Lung (tissue), 12 donors: Measurements from ENCODE around the gene RSF1. TPM values are rescaled to one million over a fixed set of nuclear protein-coding genes. Genes with fewer than 3 reads are reported as not detected.

ENCODE experiments used
- ATAC-seq: fragments of 200-7000 bp; cut with Tn5 transposase; one replicate; pipeline ENCODE4 v1.9.1; 2020; ENCODE audit warnings: moderate number of reproducible peaks; ENCODE audit not compliant: insufficient read depth, low FRiP score
- DNase-seq, 3 donors: peaks; one replicate each; pipeline ENCODE4 v3.0.0-alpha.2; 2013 to 2017
- H3K27ac ChIP-seq, 2 donors: one replicate each; pipeline ENCODE4 v1.5.1; 2013; ENCODE audit warnings: mild to moderate bottlenecking in 2 of 2, moderate library complexity in 2 of 2, control low read depth in 1 of 2, inconsistent platforms in 1 of 2, low read depth in 1 of 2, low read length in 1 of 2
- H3K27me3 ChIP-seq, 3 donors: one replicate each; pipeline ENCODE4 v1.5.1; 2013; ENCODE audit warnings: low read length in 2 of 3; ENCODE audit not compliant: control insufficient read depth in 3 of 3, insufficient read depth in 3 of 3
- H3K36me3 ChIP-seq, 4 donors: one replicate each; pipeline ENCODE4 v1.5.1; 2013; ENCODE audit warnings: low read length in 4 of 4, mild to moderate bottlenecking in 1 of 4, moderate library complexity in 1 of 4; ENCODE audit not compliant: control insufficient read depth in 4 of 4, insufficient read depth in 4 of 4
- H3K4me1 ChIP-seq, 5 donors: one replicate each; pipeline ENCODE4 v1.5.1; 2013; ENCODE audit warnings: low read length in 5 of 5, mild to moderate bottlenecking in 2 of 5, moderate library complexity in 1 of 5; ENCODE audit not compliant: control insufficient read depth in 5 of 5, insufficient read depth in 5 of 5
- H3K4me3 ChIP-seq: one replicate; pipeline ENCODE4 v1.5.1; 2013; ENCODE audit warnings: mild to moderate bottlenecking, control low read depth, moderate library complexity
- H3K9ac ChIP-seq, 2 donors: one replicate each; pipeline ENCODE4 v1.5.1; 2013; ENCODE audit warnings: low read length in 2 of 2, control low read depth in 1 of 2; ENCODE audit not compliant: insufficient read depth in 1 of 2
- H3K9me3 ChIP-seq, 4 donors: one replicate each; pipeline ENCODE4 v1.5.1; 2013; ENCODE audit warnings: low read length in 3 of 4, mild to moderate bottlenecking in 1 of 4, moderate library complexity in 1 of 4; ENCODE audit not compliant: control insufficient read depth in 4 of 4, insufficient read depth in 3 of 4
- CTCF ChIP-seq: IDR thresholded peaks from 2 replicates; pipeline ENCODE4 v1.5.1; 2012; ENCODE audit warnings: mild to moderate bottlenecking; ENCODE audit errors: control extremely low read depth, extremely low read depth
- WGBS, 2 donors: extraction: QIAGEN DNeasy Blood & Tissue Kit; methylation state at CpG; one replicate each; pipeline ENCODE4 v1.1.7; 2013; 5-methylcytosine and 5-hydroxymethylcytosine counted together
- polyA plus RNA-seq, 2 donors: library from polyadenylated mRNA; stranded (reverse); fragments of 200-250 nt; gene quantifications; one replicate each; pipeline ENCODE4 v1.2.1, GENCODE V29; 2013
- total RNA-seq, 2 donors: library from RNA; depleted of rRNA in 1 of 2; stranded (reverse); fragments of >200 nt in 1 of 2; gene quantifications; one replicate each; pipeline ENCODE4 v1.2.1, GENCODE V29; 2014 to 2021
- donor health status: control.
- donor health status: control.
- donor health status: Bipolar disorder and iron deficiency.
- donor health status: healthy.
- donor health status: DM: yes; HTN: yes; CAD: no.

Gene RSF1
- total and polyA plus RNA-seq, 4 donors, result 9.8 to 110 (median 29.2) TPM

GRCh38 chr11:77789061-77789730, 31.3 kb downstream of the RSF1 start:
- TF ChIP-seq CTCF, result no peak
- Histone ChIP-seq H3K27me3 (no peaks in the 10 kb centered on the region), H3K4me1 (peaks cover 0 to 8% (median 0%) of the 10 kb centered on the region in 5 donors), H3K27ac (no peak overlapping the region), H3K36me3 (peaks cover 0 to 3% (median 0%) of the 10 kb centered on the region in 4 donors), H3K9me3 (peaks cover 0 to 2% (median 0%) of the 10 kb centered on the region in 4 donors), H3K9ac (no peak overlapping the region), H3K4me3 (no peak overlapping the region)
- WGBS, 2 donors, result 88 to 91% methylated on average over 11 of the region's 11 CpGs
- ATAC-seq (no peak), DNase-seq (no peak)

DNA sequence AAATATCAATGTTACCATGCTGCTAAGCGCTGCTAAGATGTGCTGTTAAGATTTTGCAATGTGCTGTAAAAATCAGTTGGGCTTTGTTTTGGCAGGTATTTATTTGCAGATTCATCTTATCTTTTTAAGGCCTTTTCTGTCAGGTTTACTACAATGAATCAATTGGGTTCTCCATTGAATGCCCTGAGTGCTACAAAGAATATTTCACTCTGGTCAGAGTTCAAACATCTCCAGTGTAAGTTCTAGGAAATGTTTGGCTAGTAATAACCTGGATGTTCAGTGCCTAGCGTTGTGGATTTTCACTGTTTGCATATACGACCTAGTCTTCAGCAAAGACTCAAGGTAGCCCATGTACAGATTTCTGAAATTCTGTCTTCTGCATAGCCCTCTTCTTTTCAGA, 36.0 kb downstream of the RSF1 start:
- Histone ChIP-seq H3K9ac (no peak overlapping the region), H3K4me3 (no peak overlapping the region), H3K36me3 (no peaks in the 10 kb centered on the region), H3K27ac (no peak overlapping the region), H3K9me3 (no peaks in the 10 kb centered on the region), H3K4me1 (peaks cover 0 to 8% (median 0%) of the 10 kb centered on the region in 5 donors), H3K27me3 (no peaks in the 10 kb centered on the region)
- no peak for TF ChIP-seq CTCF
- WGBS, 2 donors, result 89 to 94% methylated on average over 3 of the region's 3 CpGs
- no peak for ATAC-seq
- DNase-seq, result no peak

DNA sequence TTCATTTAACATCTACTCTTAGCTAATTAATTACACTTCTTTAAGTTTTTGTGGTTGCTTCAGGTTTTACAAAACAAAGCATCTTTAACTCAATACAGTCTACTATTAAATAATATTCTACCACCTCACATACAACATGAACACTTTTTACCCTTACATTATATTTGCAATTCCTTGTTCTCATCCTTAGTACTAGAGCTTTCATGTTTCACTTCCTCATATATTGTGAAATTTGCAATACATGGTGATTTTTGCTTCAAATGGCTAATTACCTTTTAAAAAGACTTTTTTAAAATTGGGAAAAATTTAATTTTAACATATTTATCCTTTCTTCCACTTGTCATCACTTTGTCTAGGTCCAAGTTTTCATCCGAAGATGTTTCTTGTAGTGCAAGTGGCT, 37.5 kb downstream of the RSF1 start:
- H3K27ac ChIP-seq, result no peak overlapping the region
- no peak overlapping the region for H3K4me3 ChIP-seq
- H3K4me1 ChIP-seq, result peaks cover 0 to 11% (median 0%) of the 10 kb centered on the region in 5 donors
- ATAC-seq (no peak), DNase-seq (no peak)
- no peak overlapping the region for H3K9ac ChIP-seq
- no peaks in the 10 kb centered on the region for H3K36me3 ChIP-seq
- no peak for TF ChIP-seq CTCF
- no peaks in the 10 kb centered on the region for H3K9me3 ChIP-seq
- WGBS, 2 donors, result 90 to 92% methylated on average over 1 of the region's 1 CpG
- H3K27me3 ChIP-seq, result no peaks in the 10 kb centered on the region

DNA sequence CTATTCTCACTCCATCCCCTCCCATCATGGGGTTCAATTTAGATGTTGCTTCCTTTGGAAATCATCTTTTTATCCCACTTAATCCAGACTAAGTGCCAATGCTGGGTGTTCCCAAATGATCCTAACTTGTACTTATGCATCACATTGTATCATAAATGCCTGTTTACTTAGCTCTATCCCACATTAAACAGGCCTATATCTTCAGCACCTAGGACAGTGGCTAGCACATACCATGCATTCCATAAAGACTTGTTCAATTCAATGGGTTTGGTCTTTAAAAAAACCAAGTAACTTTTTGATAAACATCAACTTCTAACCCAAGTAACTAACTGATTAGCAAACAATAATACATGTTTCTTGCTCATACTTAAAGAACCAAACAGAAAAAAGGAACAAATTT, 40.6 kb downstream of the RSF1 start:
- H3K9ac ChIP-seq, result no peak overlapping the region
- H3K4me3 ChIP-seq, result no peak overlapping the region
- no peaks in the 10 kb centered on the region for H3K27me3 ChIP-seq
- H3K27ac ChIP-seq, result no peak overlapping the region
- peaks cover 0 to 3% (median 0%) of the 10 kb centered on the region in 4 donors for H3K36me3 ChIP-seq
- peaks cover 0 to 7% (median 0%) of the 10 kb centered on the region in 5 donors for H3K4me1 ChIP-seq
- no peak for ATAC-seq
- TF ChIP-seq CTCF, result no peak
- H3K9me3 ChIP-seq, result no peaks in the 10 kb centered on the region
- peak in 2 of 3 donors; percentile 38 to 55 for DNase-seq
